ENCODE data around the gene ESYT3.
"Not testable (repeated sequence)": the region's sequence is repeated elsewhere in the genome, so short reads cannot be mapped to it uniquely, and the experiment has no call there.

Gene ESYT3

GRCh38 chr3:138492980-138493675, 58.7 kb downstream of the ESYT3 start:
- no peak for DNase-seq (ENCODE audit: low read depth)

GRCh38 chr3:138493804-138494606, 59.6 kb downstream of the ESYT3 start:
- no peak for DNase-seq (ENCODE audit: low read depth)

- DNase-seq (ENCODE audit: low read depth) = no peak
Observed at GRCh38 chr3:138494607-138494929, 60.2 kb downstream of the ESYT3 start.

- DNase-seq (ENCODE audit: low read depth) = not testable (repeated sequence)
Observed at GRCh38 chr3:138495638-138496037, 61.2 kb downstream of the ESYT3 start.

GRCh38 chr3:138496436-138496835, 62.0 kb downstream of the ESYT3 start:
- no peak for DNase-seq (ENCODE audit: low read depth)

GRCh38 chr3:138497021-138497420, 62.6 kb downstream of the ESYT3 start:
- no peak for DNase-seq (ENCODE audit: low read depth)

GRCh38 chr3:138497851-138498250, 63.4 kb downstream of the ESYT3 start:
- no peak for DNase-seq (ENCODE audit: low read depth)

- no peak for DNase-seq (ENCODE audit: low read depth)
Observed at GRCh38 chr3:138498991-138499390, 64.6 kb downstream of the ESYT3 start.

- DNase-seq (ENCODE audit: low read depth) = no peak
Observed at GRCh38 chr3:138507524-138507923, 73.1 kb downstream of the ESYT3 start.

GRCh38 chr3:138509586-138509985, 75.2 kb downstream of the ESYT3 start:
- DNase-seq (ENCODE audit: low read depth) = no peak

- no peak for DNase-seq (ENCODE audit: low read depth)
Observed at GRCh38 chr3:138511945-138512344, 77.5 kb downstream of the ESYT3 start.

- DNase-seq (ENCODE audit: low read depth) = no peak
Observed at GRCh38 chr3:138513090-138513843, 78.9 kb downstream of the ESYT3 start.

GRCh38 chr3:138521445-138521844, 87.0 kb downstream of the ESYT3 start:
- not testable (repeated sequence) for DNase-seq (ENCODE audit: low read depth)
